Stimulated activated CD8-positive, alpha-beta memory T cell treated with anti-CD3 and anti-CD28 coated beads, Interleukin-12 subunit alpha, Interleukin-12 subunit beta, amount 100 ng/mL, for 1 hour (primary cell): ENCODE results near the gene VIPR2.

Experiments used
- DNase-seq: peaks from one replicate; pipeline ENCODE4 v3.0.0-alpha.2; 2020; ENCODE audit warnings: low read depth

Gene VIPR2

GRCh38 chr7:159119851-159120539, 24.7 kb downstream of the VIPR2 start:
- DNase-seq = no peak

GRCh38 chr7:159119026-159119741, 25.5 kb downstream of the VIPR2 start:
- no peak for DNase-seq

GRCh38 chr7:159118623-159119022, 26.0 kb downstream of the VIPR2 start:
- no peak for DNase-seq

GRCh38 chr7:159118197-159118595, 26.5 kb downstream of the VIPR2 start:
- no peak for DNase-seq

- no peak for DNase-seq
Measured at GRCh38 chr7:159117366-159118196, 27.1 kb downstream of the VIPR2 start.

GRCh38 chr7:159116581-159117339, 27.9 kb downstream of the VIPR2 start:
- DNase-seq = no peak

- DNase-seq = no peak
Measured at GRCh38 chr7:159115601-159116501, 28.8 kb downstream of the VIPR2 start.

- DNase-seq = no peak
Measured at GRCh38 chr7:159114981-159115380, 29.7 kb downstream of the VIPR2 start.

- DNase-seq = no peak
Measured at GRCh38 chr7:159114096-159114495, 30.6 kb downstream of the VIPR2 start.

- no peak for DNase-seq
Measured at GRCh38 chr7:159113056-159113455, 31.6 kb downstream of the VIPR2 start.

GRCh38 chr7:159112136-159113011, 32.3 kb downstream of the VIPR2 start:
- no peak for DNase-seq

- DNase-seq = no peak
Measured at GRCh38 chr7:159109653-159110035, 35.0 kb downstream of the VIPR2 start.

GRCh38 chr7:159108941-159109652, 35.6 kb downstream of the VIPR2 start:
- no peak for DNase-seq

- no peak for DNase-seq
Measured at GRCh38 chr7:159108491-159108890, 36.2 kb downstream of the VIPR2 start.

- DNase-seq = no peak
Measured at GRCh38 chr7:159107161-159107892, 37.3 kb downstream of the VIPR2 start.

GRCh38 chr7:159105832-159106811, 38.5 kb downstream of the VIPR2 start:
- DNase-seq = no peak

- DNase-seq = no peak
Measured at GRCh38 chr7:159105066-159105780, 39.4 kb downstream of the VIPR2 start.
